H9 (cell line): ENCODE data around the gene MRPL2. TPM values are rescaled to one million over a fixed set of nuclear protein-coding genes. Genes with fewer than 3 reads are reported as not detected.

Experiments
- DNase-seq: peaks from one replicate; pipeline ENCODE4 v3.0.0-alpha.2; 2017
- H2AFZ ChIP-seq: one replicate; pipeline ENCODE4 v1.6.1; 2013; ENCODE audit warnings: mild to moderate bottlenecking, low read length, control low read depth, moderate library complexity
- H2AK5ac ChIP-seq: 2 replicates; pipeline ENCODE4 v1.6.1; 2013; ENCODE audit warnings: low read length, control low read depth, mixed read lengths; ENCODE audit not compliant: insufficient read length
- H2BK120ac ChIP-seq: one replicate; pipeline ENCODE4 v1.6.1; 2013; ENCODE audit warnings: low read depth, mild to moderate bottlenecking, low read length, control low read depth, inconsistent platforms; ENCODE audit not compliant: poor library complexity, severe bottlenecking
- H2BK12ac ChIP-seq: 2 replicates; pipeline ENCODE4 v1.6.1; 2013; ENCODE audit warnings: low read length, control low read depth, mixed read lengths, low read depth; ENCODE audit not compliant: insufficient read length
- H2BK15ac ChIP-seq: 2 replicates; pipeline ENCODE4 v1.6.1; 2013; ENCODE audit warnings: low read depth, low read length, control low read depth
- H2BK20ac ChIP-seq: one replicate; pipeline ENCODE4 v1.6.1; 2013; ENCODE audit warnings: low read depth, mild to moderate bottlenecking, low read length, control low read depth, inconsistent platforms; ENCODE audit not compliant: poor library complexity, severe bottlenecking
- H2BK5ac ChIP-seq: 2 replicates; pipeline ENCODE4 v1.6.1; 2013; ENCODE audit warnings: low read length, control low read depth, mixed read lengths; ENCODE audit not compliant: insufficient read length
- H3K14ac ChIP-seq: 2 replicates; pipeline ENCODE4 v1.6.1; 2013; ENCODE audit warnings: low read length, control low read depth; ENCODE audit not compliant: insufficient read depth
- H3K18ac ChIP-seq: 2 replicates; pipeline ENCODE4 v1.6.1; 2013; ENCODE audit warnings: low read depth, mild to moderate bottlenecking, mixed read lengths, low read length, control low read depth; ENCODE audit not compliant: insufficient read length
- H3K23ac ChIP-seq: 2 replicates; pipeline ENCODE4 v1.6.1; 2013; ENCODE audit warnings: low read length, control low read depth, mixed read lengths, low read depth; ENCODE audit not compliant: insufficient read length
- H3K23me2 ChIP-seq: 2 replicates; pipeline ENCODE4 v1.6.1; 2013; ENCODE audit warnings: low read depth, mild to moderate bottlenecking, mixed read lengths, low read length, control low read depth; ENCODE audit not compliant: insufficient read length, poor library complexity, severe bottlenecking
- H3K27ac ChIP-seq: 2 replicates; pipeline ENCODE4 v1.5.1; 2013; ENCODE audit warnings: low read length, control low read depth, mixed read lengths, low read depth; ENCODE audit not compliant: insufficient read length
- H3K27me3 ChIP-seq: 2 replicates; pipeline ENCODE4 v1.6.1; 2013; ENCODE audit warnings: low read length, control low read depth, inconsistent platforms; ENCODE audit not compliant: insufficient read depth
- H3K4ac ChIP-seq: 2 replicates; pipeline ENCODE4 v1.6.1; 2013; ENCODE audit warnings: low read depth, mild to moderate bottlenecking, control low read depth, inconsistent platforms, low read length, moderate library complexity
- H3K4me1 ChIP-seq: 2 replicates; pipeline ENCODE4 v1.6.1; 2013; ENCODE audit warnings: low read length, control low read depth, inconsistent platforms; ENCODE audit not compliant: insufficient read depth
- H3K4me2 ChIP-seq: 2 replicates; pipeline ENCODE4 v1.6.1; 2013; ENCODE audit warnings: low read length, control low read depth, mixed read lengths; ENCODE audit not compliant: insufficient read length, insufficient read depth
- H3K56ac ChIP-seq: 2 replicates; pipeline ENCODE4 v1.6.1; 2013; ENCODE audit warnings: low read depth, mild to moderate bottlenecking, mixed read lengths, low read length, control low read depth; ENCODE audit not compliant: insufficient read length
- H3K79me1 ChIP-seq: 2 replicates; pipeline ENCODE4 v1.6.1; 2013; ENCODE audit warnings: low read depth, mild to moderate bottlenecking, moderate library complexity, low read length, control low read depth, inconsistent platforms; ENCODE audit not compliant: insufficient read depth, poor library complexity, severe bottlenecking
- H3K79me2 ChIP-seq: 2 replicates; pipeline ENCODE4 v1.6.1; 2013; ENCODE audit warnings: low read length, control low read depth, inconsistent platforms; ENCODE audit not compliant: insufficient read depth
- H3K9ac ChIP-seq: 2 replicates; pipeline ENCODE4 v1.6.1; 2013; ENCODE audit warnings: low read length, control low read depth, mixed read lengths; ENCODE audit not compliant: insufficient read length; ENCODE audit errors: extremely low read depth
- H3K9me3 ChIP-seq: one replicate; pipeline ENCODE4 v1.6.1; 2013; ENCODE audit warnings: low read depth, low read length, inconsistent platforms; ENCODE audit not compliant: control insufficient read depth
- H3T11ph ChIP-seq: one replicate; pipeline ENCODE4 v1.6.1; 2013; ENCODE audit warnings: mild to moderate bottlenecking, low read length, control low read depth, inconsistent platforms
- H4K20me1 ChIP-seq: one replicate; pipeline ENCODE4 v1.6.1; 2013; ENCODE audit not compliant: control insufficient read depth, insufficient read length, insufficient read depth
- H4K5ac ChIP-seq: 2 replicates; pipeline ENCODE4 v1.6.1; 2013; ENCODE audit warnings: low read depth, mild to moderate bottlenecking, mixed read lengths, low read length, control low read depth; ENCODE audit not compliant: insufficient read length
- H4K8ac ChIP-seq: replicated peaks from 2 replicates; pipeline ENCODE4 v1.6.1; 2013; ENCODE audit warnings: low read length, control low read depth, mixed read lengths, low read depth; ENCODE audit not compliant: insufficient read length
- H4K91ac ChIP-seq: 2 replicates; pipeline ENCODE4 v1.6.1; 2013; ENCODE audit warnings: low read depth, mild to moderate bottlenecking, moderate library complexity, mixed read lengths, low read length, control low read depth; ENCODE audit not compliant: insufficient read length
- H3K27ac Mint-ChIP-seq, 3 experiments: 2 replicates in 2 of 3; 3 replicates in 1 of 3; pipeline ENCODE4 v1.8.0; 2020 to 2021; ENCODE audit warnings: mixed read lengths in 3 of 3, mild to moderate bottlenecking in 1 of 3, moderate library complexity in 1 of 3
- H3K27me3 Mint-ChIP-seq: 2 replicates; pipeline ENCODE4 v1.8.0; 2021; ENCODE audit warnings: low read depth, mild to moderate bottlenecking, moderate library complexity, mixed read lengths
- H3K36me3 Mint-ChIP-seq, 3 experiments: 2 replicates in 2 of 3; 3 replicates in 1 of 3; pipeline ENCODE4 v1.8.0; 2020 to 2021; ENCODE audit warnings: low read depth in 3 of 3, mixed read lengths in 3 of 3; ENCODE audit not compliant: insufficient read depth in 1 of 3
- H3K4me1 Mint-ChIP-seq, 2 experiments: 2 replicates each; pipeline ENCODE4 v1.8.0; 2020; ENCODE audit warnings: mixed read lengths in 2 of 2
- H3K4me3 Mint-ChIP-seq, 2 experiments: 2 replicates in 1 of 2; 3 replicates in 1 of 2; pipeline ENCODE4 v1.8.0; 2020 to 2021; ENCODE audit warnings: mild to moderate bottlenecking in 2 of 2, mixed read lengths in 2 of 2, moderate library complexity in 1 of 2
- H3K9me3 Mint-ChIP-seq, 2 experiments: 2 replicates in 1 of 2; 3 replicates in 1 of 2; pipeline ENCODE4 v1.8.0; 2020; ENCODE audit warnings: mild to moderate bottlenecking in 2 of 2, mixed read lengths in 2 of 2, moderate library complexity in 1 of 2
- WGBS: extraction: QIAGEN DNeasy Blood & Tissue Kit; methylation state at CpG from one replicate; pipeline ENCODE4 v1.1.7; 2013; ENCODE audit warnings: missing lambda C conversion rate, low lambda C conversion rate, mixed read lengths; ENCODE audit not compliant: insufficient read length; ENCODE audit errors: extremely low coverage; 5-methylcytosine and 5-hydroxymethylcytosine counted together
- total RNA-seq: library from RNA; stranded (reverse); gene quantifications from 2 replicates; pipeline ENCODE4 v1.2.1, GENCODE V29; 2021
- TF ChIP-seq, protein P1 (sequence below): fragments of 200-600 bp; sonication (generic); conservative IDR thresholded peaks from 3 replicates; pipeline ENCODE4 v1.8.0; 2021; ENCODE audit warnings: antibody characterized with exemption, mild to moderate bottlenecking

The MRPL2 gene
- total RNA-seq, 1 experiment from 2014 or later: 74.4 TPM

DNA sequence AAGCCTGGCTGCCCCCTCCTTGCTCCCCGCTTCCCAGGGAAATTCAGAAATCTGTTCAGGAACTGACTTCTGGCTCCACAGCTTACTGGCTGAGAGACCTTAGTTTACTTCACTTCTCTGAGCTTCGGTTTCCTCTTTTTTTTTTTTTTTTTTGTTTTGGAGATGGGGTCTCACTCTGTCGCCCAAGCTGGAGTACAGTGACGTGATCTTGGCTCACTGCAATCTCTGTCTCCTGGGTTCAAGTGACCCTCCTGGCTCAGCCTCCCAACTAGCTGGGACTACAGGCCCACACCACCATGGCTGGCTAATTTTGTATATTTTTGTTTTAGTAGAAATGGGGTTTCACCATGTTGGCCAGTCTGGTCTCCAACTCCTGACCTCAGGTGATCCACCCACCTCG, 31.8 kb upstream of the MRPL2 start:
- Histone ChIP-seq H2BK120ac (no peak overlapping the region), H3K56ac (no peak overlapping the region), H3K23me2 (peaks cover 3% of the 10 kb centered on the region), H2BK15ac (no peak overlapping the region), H3K23ac (no peak overlapping the region), H3K14ac (no peak overlapping the region; the same call in 1 of the 2 replicates), H3K27ac (peak overlapping the region; percentile 11), H3K9ac (no peak overlapping the region), H3K4me1 (peaks cover 26% of the 10 kb centered on the region), H3T11ph (no peak overlapping the region), H4K20me1 (no peaks in the 10 kb centered on the region), H3K9me3 (no peaks in the 10 kb centered on the region), H3K79me1 (no peaks in the 10 kb centered on the region), H3K18ac (peak overlapping the region; percentile 56), H3K4me2 (no peak overlapping the region), H2AFZ (no peak overlapping the region), H4K91ac (no peak overlapping the region), H3K27me3 (no peaks in the 10 kb centered on the region), H3K4ac (no peak overlapping the region), H4K8ac (no peak overlapping the region), H2BK20ac (no peak overlapping the region), H2AK5ac (no peak overlapping the region), H4K5ac (no peak overlapping the region), H3K79me2 (peaks cover 22% of the 10 kb centered on the region; the same call in 1 of the 2 replicates), H2BK12ac (peak overlapping the region; percentile 5), H2BK5ac (no peak overlapping the region)
- peaks cover 73 to 79% of the 10 kb centered on the region in 2 experiments for H3K4me1 Mint-ChIP-seq
- H3K36me3 Mint-ChIP-seq: peaks cover 0 to 2% (median 0%) of the 10 kb centered on the region in 3 experiments; a peak in 1 of 7 replicates
- H3K4me3 Mint-ChIP-seq: peak overlapping the region in 1 of 2 experiments; percentile 75; a peak in 3 of 5 replicates
- TF ChIP-seq, protein P1, sequence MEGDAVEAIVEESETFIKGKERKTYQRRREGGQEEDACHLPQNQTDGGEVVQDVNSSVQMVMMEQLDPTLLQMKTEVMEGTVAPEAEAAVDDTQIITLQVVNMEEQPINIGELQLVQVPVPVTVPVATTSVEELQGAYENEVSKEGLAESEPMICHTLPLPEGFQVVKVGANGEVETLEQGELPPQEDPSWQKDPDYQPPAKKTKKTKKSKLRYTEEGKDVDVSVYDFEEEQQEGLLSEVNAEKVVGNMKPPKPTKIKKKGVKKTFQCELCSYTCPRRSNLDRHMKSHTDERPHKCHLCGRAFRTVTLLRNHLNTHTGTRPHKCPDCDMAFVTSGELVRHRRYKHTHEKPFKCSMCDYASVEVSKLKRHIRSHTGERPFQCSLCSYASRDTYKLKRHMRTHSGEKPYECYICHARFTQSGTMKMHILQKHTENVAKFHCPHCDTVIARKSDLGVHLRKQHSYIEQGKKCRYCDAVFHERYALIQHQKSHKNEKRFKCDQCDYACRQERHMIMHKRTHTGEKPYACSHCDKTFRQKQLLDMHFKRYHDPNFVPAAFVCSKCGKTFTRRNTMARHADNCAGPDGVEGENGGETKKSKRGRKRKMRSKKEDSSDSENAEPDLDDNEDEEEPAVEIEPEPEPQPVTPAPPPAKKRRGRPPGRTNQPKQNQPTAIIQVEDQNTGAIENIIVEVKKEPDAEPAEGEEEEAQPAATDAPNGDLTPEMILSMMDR: no peak
- DNase-seq: no peak
- no peaks in the 10 kb centered on the region for H3K27me3 Mint-ChIP-seq
- H3K27ac Mint-ChIP-seq: peak overlapping the region; percentile 87 to 99 (median 97)
- WGBS: no CpG with 5 or more reads among the region's 5 CpGs
- no peaks in the 10 kb centered on the region for H3K9me3 Mint-ChIP-seq
